ENCODE measurements around the gene TROAP. TPM values are rescaled to one million over a fixed set of nuclear protein-coding genes. Genes with fewer than 3 reads are reported as not detected.

TROAP gene
- total RNA-seq, 4 donors from 2014 or later = 8.0 to 28.1 (median 10.2) TPM

GRCh38 chr12:49345051-49345824, 22.2 kb downstream of the TROAP start:
- peaks cover 7 to 63% (median 47%) of the 10 kb centered on the region in 4 donors for H3K4me1 ChIP-seq
- H3K9me3 ChIP-seq = no peaks in the 10 kb centered on the region
- DNase-seq = peak in 2 of 3 donors; percentile 31 to 56
- H3K36me3 ChIP-seq = no peaks in the 10 kb centered on the region
- H3K4me3 ChIP-seq = peak overlapping the region; percentile 1 to 75 (median 43)
- peaks cover 0 to 25% of the 10 kb centered on the region in 2 donors for H3K27me3 ChIP-seq
- TF ChIP-seq POLR2A (IDR thresholded peaks at IDR 0.05) = no peak
- TF ChIP-seq CTCF (IDR thresholded peaks at IDR 0.05) = no peak
- no peak overlapping the region for H3K27ac ChIP-seq

GRCh38 chr12:49345825-49346658, 23.0 kb downstream of the TROAP start:
- peak in 1 of 3 donors; percentile 42 for DNase-seq

GRCh38 chr12:49346659-49347310, 23.7 kb downstream of the TROAP start, which contains the start of gene DNAJC22:
Gene DNAJC22 (plus strand): TSS chr12:49346888. CDS start chr12:49348873, 1,985 bp downstream.
- TF ChIP-seq POLR2A (IDR thresholded peaks at IDR 0.05) (no peak), CTCF (IDR thresholded peaks at IDR 0.05) (no peak)
- Histone ChIP-seq H3K9me3 (no peaks in the 10 kb centered on the region), H3K4me1 (peaks cover 7 to 63% (median 47%) of the 10 kb centered on the region in 4 donors), H3K36me3 (no peaks in the 10 kb centered on the region), H3K27me3 (peaks cover 0 to 25% of the 10 kb centered on the region in 2 donors), H3K4me3 (peak within 1 kb of the TSS; percentile 16 to 75 (median 43)), H3K27ac (no peak within 1 kb of the TSS)
- peak in 1 of 3 donors; percentile 71 for DNase-seq

More at GRCh38 chr12:49345825-49346658, 23.0 kb downstream of the TROAP start:
- Histone ChIP-seq H3K27ac (no peak overlapping the region), H3K27me3 (peaks cover 0 to 25% of the 10 kb centered on the region in 2 donors), H3K4me3 (peak overlapping the region; percentile 1 to 75 (median 43)), H3K4me1 (peaks cover 7 to 63% (median 47%) of the 10 kb centered on the region in 4 donors), H3K36me3 (no peaks in the 10 kb centered on the region), H3K9me3 (no peaks in the 10 kb centered on the region)
- TF ChIP-seq POLR2A (IDR thresholded peaks at IDR 0.05) = no peak
- TF ChIP-seq CTCF (IDR thresholded peaks at IDR 0.05) = no peak

GRCh38 chr12:49347311-49348193, 24.5 kb downstream of the TROAP start:
- Histone ChIP-seq H3K4me3 (peak overlapping the region; percentile 24 to 75 (median 43)), H3K9me3 (no peaks in the 10 kb centered on the region), H3K27ac (peak overlapping the region in 3 of 4 donors; percentile 34 to 75 (median 37)), H3K27me3 (peaks cover 0 to 25% of the 10 kb centered on the region in 2 donors), H3K4me1 (peaks cover 7 to 57% (median 43%) of the 10 kb centered on the region in 4 donors), H3K36me3 (no peaks in the 10 kb centered on the region)
- TF ChIP-seq POLR2A (IDR thresholded peaks at IDR 0.05) = peak; percentile 56 to 88
- TF ChIP-seq CTCF (IDR thresholded peaks at IDR 0.05) = peak; percentile 83 to 96 (median 90)
- peak; percentile 55 to 92 (median 90) for DNase-seq
